ENCODE measurements around the gene MYH6. TPM values are rescaled to one million over a fixed set of nuclear protein-coding genes. Genes with fewer than 3 reads are reported as not detected.

The MYH6 gene
- total and polyA plus RNA-seq, 2 of the 13 experiments (the other 11 are each of a cell fraction or from before 2014, with no cell fraction given): 0.01 TPM; not detected in 1

GRCh38 chr14:23380197-23380914 lies 27.7 kb downstream of the MYH6 start (continued):
- TF ChIP-seq ZNF337 (CRISPR knock-in tag; IDR thresholded peaks at IDR 0.05; ENCODE audit: borderline replicate concordance, low read depth) (no peak), ZNF431 (CRISPR knock-in tag; IDR thresholded peaks at IDR 0.05; ENCODE audit: borderline replicate concordance, low read depth) (no peak), GLI4 (CRISPR knock-in tag; IDR thresholded peaks at IDR 0.05; ENCODE audit: borderline replicate concordance) (no peak), ZNF567 (CRISPR knock-in tag; IDR thresholded peaks at IDR 0.05; ENCODE audit: borderline replicate concordance) (no peak), NR2F2 (IDR thresholded peaks at IDR 0.05; ENCODE audit: borderline replicate concordance, low read depth) (no peak), IKZF5 (CRISPR knock-in tag; IDR thresholded peaks at IDR 0.05) (no peak), ZMYM4 (CRISPR knock-in tag; IDR thresholded peaks at IDR 0.05) (no peak; the same call in 1 of the 2 replicates), KDM5B (CRISPR knock-in tag; IDR thresholded peaks at IDR 0.05; ENCODE audit: borderline replicate concordance) (peak; percentile 41; the same call in 1 of the 2 replicates), ZNF556 (CRISPR knock-in tag; IDR thresholded peaks at IDR 0.05; ENCODE audit: borderline replicate concordance) (no peak), HMGA1 (CRISPR knock-in tag; conservative IDR thresholded peaks at IDR 0.05) (no peak), BORCS8-MEF2B (CRISPR knock-in tag; IDR thresholded peaks at IDR 0.05) (no peak), ZNF775 (CRISPR knock-in tag; IDR thresholded peaks at IDR 0.05; ENCODE audit: borderline replicate concordance) (no peak), ZSCAN21 (CRISPR knock-in tag; IDR thresholded peaks at IDR 0.05; ENCODE audit: borderline replicate concordance) (no peak), BCL6 (CRISPR knock-in tag; IDR thresholded peaks at IDR 0.05) (no peak), CAMTA2 (CRISPR knock-in tag; IDR thresholded peaks at IDR 0.05; ENCODE audit: borderline replicate concordance) (peak; percentile 59; the same call in 1 of the 2 replicates), POLR2G (IDR thresholded peaks at IDR 0.05; ENCODE audit: low read depth, low read length) (no peak), ZNF280D (CRISPR knock-in tag; IDR thresholded peaks at IDR 0.05) (no peak), PREB (CRISPR knock-in tag; IDR thresholded peaks at IDR 0.05) (no peak), DZIP1 (CRISPR knock-in tag; IDR thresholded peaks at IDR 0.05) (peak; percentile 52; the same call in 1 of the 2 replicates), ZNF792 (CRISPR knock-in tag; IDR thresholded peaks at IDR 0.05) (no peak), GFI1 (CRISPR knock-in tag; IDR thresholded peaks at IDR 0.05; ENCODE audit: borderline replicate concordance) (no peak), TARDBP (CRISPR knock-in tag; IDR thresholded peaks at IDR 0.05) (no peak)
